Endothelial cell (in vitro differentiated cells): ENCODE results near the gene ST14. TPM values are rescaled to one million over a fixed set of nuclear protein-coding genes. Genes with fewer than 3 reads are reported as not detected.

ENCODE experiments used
- DNase-seq: peaks from one replicate; pipeline ENCODE4 v3.0.0; 2021; ENCODE audit warnings: low spot score
- H3K27ac Mint-ChIP-seq: one replicate; pipeline ENCODE4 v1.8.0; 2021; ENCODE audit warnings: mixed read lengths, inconsistent platforms; ENCODE audit not compliant: unreplicated experiment
- H3K27me3 Mint-ChIP-seq: one replicate; pipeline ENCODE4 v1.8.0; 2021; ENCODE audit warnings: mild to moderate bottlenecking, moderate library complexity, mixed read lengths, inconsistent platforms; ENCODE audit not compliant: unreplicated experiment
- H3K36me3 Mint-ChIP-seq: one replicate; pipeline ENCODE4 v1.8.0; 2021; ENCODE audit warnings: mild to moderate bottlenecking, low read depth, mixed read lengths, inconsistent platforms; ENCODE audit not compliant: unreplicated experiment
- H3K4me1 Mint-ChIP-seq: one replicate; pipeline ENCODE4 v1.8.0; 2021; ENCODE audit warnings: mild to moderate bottlenecking, mixed read lengths, inconsistent platforms; ENCODE audit not compliant: unreplicated experiment
- H3K4me3 Mint-ChIP-seq: one replicate; pipeline ENCODE4 v1.8.0; 2021; ENCODE audit warnings: mild to moderate bottlenecking, mixed read lengths, inconsistent platforms; ENCODE audit not compliant: unreplicated experiment
- H3K9me3 Mint-ChIP-seq: one replicate; pipeline ENCODE4 v1.8.0; 2021; ENCODE audit warnings: mixed read lengths, inconsistent platforms; ENCODE audit not compliant: unreplicated experiment
- CTCF ChIP-seq: fragments of 200-600 bp; sonication (generic); IDR thresholded peaks from one replicate; pipeline ENCODE4 v1.5.0; 2021; ENCODE audit warnings: antibody characterized with exemption; ENCODE audit not compliant: unreplicated experiment
- total RNA-seq: library from RNA; stranded (reverse); fragmentation: NEBNext Ultra II Directional; extraction: Animal tissue kit (Norgen Biotek cat#: 25700); gene quantifications from one replicate; pipeline ENCODE4 v1.2.1, GENCODE V29; 2021; ENCODE audit not compliant: unreplicated experiment

The ST14 gene
- total RNA-seq, 1 donor from 2014 or later, result 8.7 TPM

GRCh38 chr11:130178441-130179339 is 19.1 kb downstream of the ST14 start:
- DNase-seq, result no peak
- Mint-ChIP-seq H3K4me1 (peaks cover 14% of the 10 kb centered on the region), H3K4me3 (no peak overlapping the region), H3K27ac (no peak overlapping the region), H3K27me3 (peaks cover 6% of the 10 kb centered on the region), H3K9me3 (no peaks in the 10 kb centered on the region), H3K36me3 (peaks cover 5% of the 10 kb centered on the region)
- TF ChIP-seq CTCF, result no peak

GRCh38 chr11:130179396-130180306 is 20.1 kb downstream of the ST14 start:
- peaks cover 14% of the 10 kb centered on the region for H3K4me1 Mint-ChIP-seq
- TF ChIP-seq CTCF, result no peak
- no peak overlapping the region for H3K4me3 Mint-ChIP-seq
- H3K36me3 Mint-ChIP-seq, result peaks cover 4% of the 10 kb centered on the region
- no peak for DNase-seq
- H3K9me3 Mint-ChIP-seq, result no peaks in the 10 kb centered on the region
- peaks cover 6% of the 10 kb centered on the region for H3K27me3 Mint-ChIP-seq
- H3K27ac Mint-ChIP-seq, result no peak overlapping the region

- Mint-ChIP-seq H3K27ac (no peak overlapping the region), H3K9me3 (no peaks in the 10 kb centered on the region), H3K4me1 (peaks cover 14% of the 10 kb centered on the region), H3K36me3 (no peaks in the 10 kb centered on the region), H3K27me3 (peaks cover 1% of the 10 kb centered on the region), H3K4me3 (no peak overlapping the region)
- TF ChIP-seq CTCF, result no peak
- no peak for DNase-seq
Measured at GRCh38 chr11:130180491-130180890, 20.9 kb downstream of the ST14 start.

- Mint-ChIP-seq H3K36me3 (no peaks in the 10 kb centered on the region), H3K27ac (no peak overlapping the region), H3K4me3 (no peak overlapping the region), H3K9me3 (no peaks in the 10 kb centered on the region), H3K4me1 (peaks cover 14% of the 10 kb centered on the region), H3K27me3 (peaks cover 1% of the 10 kb centered on the region)
- TF ChIP-seq CTCF, result no peak
- no peak for DNase-seq
Measured at GRCh38 chr11:130180896-130181294, 21.3 kb downstream of the ST14 start.
